NCI-H128 (cell line): ENCODE results near the gene DCAF5.
"Not testable (repeated sequence)": the region's sequence is repeated elsewhere in the genome, so short reads cannot be mapped to it uniquely, and the experiment has no call there.

Source experiments
- DNase-seq: peaks from one replicate; lab custom pipeline; 2025; ENCODE audit not compliant: unreplicated experiment; lab: John Stamatoyannopoulos, UW

DCAF5 gene, protein sequence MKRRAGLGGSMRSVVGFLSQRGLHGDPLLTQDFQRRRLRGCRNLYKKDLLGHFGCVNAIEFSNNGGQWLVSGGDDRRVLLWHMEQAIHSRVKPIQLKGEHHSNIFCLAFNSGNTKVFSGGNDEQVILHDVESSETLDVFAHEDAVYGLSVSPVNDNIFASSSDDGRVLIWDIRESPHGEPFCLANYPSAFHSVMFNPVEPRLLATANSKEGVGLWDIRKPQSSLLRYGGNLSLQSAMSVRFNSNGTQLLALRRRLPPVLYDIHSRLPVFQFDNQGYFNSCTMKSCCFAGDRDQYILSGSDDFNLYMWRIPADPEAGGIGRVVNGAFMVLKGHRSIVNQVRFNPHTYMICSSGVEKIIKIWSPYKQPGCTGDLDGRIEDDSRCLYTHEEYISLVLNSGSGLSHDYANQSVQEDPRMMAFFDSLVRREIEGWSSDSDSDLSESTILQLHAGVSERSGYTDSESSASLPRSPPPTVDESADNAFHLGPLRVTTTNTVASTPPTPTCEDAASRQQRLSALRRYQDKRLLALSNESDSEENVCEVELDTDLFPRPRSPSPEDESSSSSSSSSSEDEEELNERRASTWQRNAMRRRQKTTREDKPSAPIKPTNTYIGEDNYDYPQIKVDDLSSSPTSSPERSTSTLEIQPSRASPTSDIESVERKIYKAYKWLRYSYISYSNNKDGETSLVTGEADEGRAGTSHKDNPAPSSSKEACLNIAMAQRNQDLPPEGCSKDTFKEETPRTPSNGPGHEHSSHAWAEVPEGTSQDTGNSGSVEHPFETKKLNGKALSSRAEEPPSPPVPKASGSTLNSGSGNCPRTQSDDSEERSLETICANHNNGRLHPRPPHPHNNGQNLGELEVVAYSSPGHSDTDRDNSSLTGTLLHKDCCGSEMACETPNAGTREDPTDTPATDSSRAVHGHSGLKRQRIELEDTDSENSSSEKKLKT

GRCh38 chr14:69152902-69153151 lies at the start of gene DCAF5:
TSS of gene DCAF5 (minus strand) at chr14:69153119. CDS start at chr14:69152978, 141 bp downstream.
- peak; percentile 59 for DNase-seq

DNA sequence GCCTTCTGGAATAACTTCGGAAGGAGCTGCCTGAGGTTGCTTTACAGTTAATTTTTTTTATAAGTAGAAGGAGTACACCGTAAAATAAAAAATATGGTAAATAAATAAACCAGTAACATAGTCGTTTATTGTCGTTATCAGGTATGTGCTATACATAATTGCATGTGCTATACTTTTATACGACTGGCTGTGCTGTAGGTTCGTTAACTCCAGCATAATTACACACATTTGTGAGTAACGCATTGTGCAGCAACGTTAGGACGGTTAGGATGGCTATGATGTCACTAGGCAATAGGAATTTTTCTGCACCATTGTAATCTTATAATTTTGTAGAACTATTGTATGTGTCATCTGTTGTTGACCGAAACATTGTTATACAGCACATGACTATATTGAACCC lies 46.9 kb upstream of the DCAF5 start:
- DNase-seq: no peak

DNA sequence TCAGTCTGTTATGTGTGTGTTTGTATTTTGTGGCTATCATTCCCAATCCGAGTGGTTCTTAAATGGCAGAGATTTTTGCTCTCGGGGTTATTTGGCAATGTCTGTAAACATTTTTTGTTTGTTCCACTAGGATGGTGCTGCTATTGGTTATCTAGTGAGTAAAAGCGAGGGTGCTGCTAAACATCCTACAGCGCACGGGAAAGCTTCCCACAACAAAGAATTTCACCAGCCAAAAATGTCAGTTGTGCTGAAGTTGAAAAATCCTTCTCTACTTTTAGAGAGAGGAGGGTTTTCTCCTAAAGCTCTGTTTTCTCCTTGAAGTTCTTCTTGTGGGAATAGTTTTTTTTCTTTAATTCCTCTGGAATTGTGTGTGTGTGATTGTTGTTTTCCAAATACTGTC lies 40.8 kb upstream of the DCAF5 start:
- no peak for DNase-seq

DNA sequence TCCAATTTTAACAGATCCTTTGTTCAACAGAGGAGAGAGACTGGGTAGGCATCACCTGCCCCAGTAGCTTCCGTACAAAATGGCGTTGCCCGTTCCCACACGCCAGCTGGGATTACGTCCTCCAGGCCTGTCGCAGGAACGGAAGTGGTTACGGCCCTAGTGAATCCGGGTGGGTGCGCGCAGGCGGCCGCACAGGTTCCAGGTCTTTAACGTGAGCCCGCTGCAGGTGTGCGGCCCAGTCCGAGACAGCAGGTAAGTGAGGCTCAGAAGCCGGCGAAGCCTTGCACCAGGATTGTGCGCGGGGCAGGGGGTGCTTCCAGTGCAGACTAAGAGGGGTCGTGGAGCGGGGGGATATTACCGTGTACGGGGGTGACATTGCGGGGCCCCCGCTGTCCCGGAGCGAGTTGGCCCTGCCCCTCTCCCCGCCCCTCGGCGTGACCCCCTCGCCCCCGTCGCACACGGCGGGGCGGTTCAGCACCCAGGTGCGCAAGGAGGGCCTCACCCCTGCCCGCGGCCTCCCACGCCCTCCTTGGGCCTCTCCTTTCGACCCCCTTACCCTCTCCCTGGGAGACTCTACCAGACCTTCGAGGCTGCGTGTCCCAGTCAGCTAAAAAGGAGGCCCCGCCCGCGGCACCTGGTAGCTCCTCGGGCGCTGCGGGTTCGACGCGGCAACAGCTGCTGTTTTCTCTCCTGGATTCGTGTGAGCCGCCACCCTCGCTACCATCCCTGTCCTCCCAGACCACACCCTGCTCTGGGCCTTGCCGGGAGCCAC lies 38.6 kb upstream of the DCAF5 start, which contains the start of gene EXD2:
Gene EXD2 (plus strand): TSS at position 159 of the 772 bp plus-strand sequence. CDS start 17,973 bp downstream, outside the sequence.
- DNase-seq: peak; percentile 94

DNA sequence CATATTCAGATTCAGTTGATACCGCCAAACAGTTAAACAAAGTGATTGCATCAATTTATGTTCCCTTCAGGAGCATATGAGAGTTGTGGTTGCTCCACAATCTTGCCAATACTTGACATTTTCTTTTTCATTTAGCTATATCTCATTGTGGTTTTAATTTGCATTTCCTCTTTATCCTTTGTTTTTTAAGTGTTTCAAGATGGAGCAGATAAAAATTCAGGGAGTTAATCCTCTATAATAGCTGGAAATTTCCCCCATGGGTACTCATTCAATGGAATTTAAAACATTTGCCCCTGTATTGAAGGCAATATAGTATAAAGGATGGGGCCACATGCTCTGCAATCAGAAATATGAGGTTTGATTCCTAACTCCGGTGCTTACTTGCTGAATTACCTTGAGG lies 37.3 kb upstream of the DCAF5 start:
- DNase-seq: no peak

DNA sequence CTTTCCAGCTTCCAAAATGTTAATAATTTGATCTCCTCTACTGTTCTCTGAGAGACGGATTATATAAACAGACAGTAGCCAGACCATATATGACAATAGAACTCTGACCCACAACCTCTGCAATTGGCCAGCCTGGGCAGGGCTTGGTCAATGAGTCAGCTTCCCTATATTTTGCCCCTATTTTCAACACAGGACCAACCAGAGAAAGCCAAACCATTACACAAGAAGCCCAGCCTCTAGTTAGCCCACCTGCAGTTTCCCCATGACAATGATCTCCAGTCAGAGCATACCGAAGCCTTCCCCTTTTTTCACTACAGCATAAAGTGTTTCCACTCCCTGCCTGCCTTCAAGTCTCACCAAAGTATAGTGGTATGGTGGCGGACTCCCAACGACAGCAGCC lies 30.8 kb upstream of the DCAF5 start:
- no peak for DNase-seq

- not testable (repeated sequence) for DNase-seq
Observed at GRCh38 chr14:69182580-69182979, 29.7 kb upstream of the DCAF5 start.

DNA sequence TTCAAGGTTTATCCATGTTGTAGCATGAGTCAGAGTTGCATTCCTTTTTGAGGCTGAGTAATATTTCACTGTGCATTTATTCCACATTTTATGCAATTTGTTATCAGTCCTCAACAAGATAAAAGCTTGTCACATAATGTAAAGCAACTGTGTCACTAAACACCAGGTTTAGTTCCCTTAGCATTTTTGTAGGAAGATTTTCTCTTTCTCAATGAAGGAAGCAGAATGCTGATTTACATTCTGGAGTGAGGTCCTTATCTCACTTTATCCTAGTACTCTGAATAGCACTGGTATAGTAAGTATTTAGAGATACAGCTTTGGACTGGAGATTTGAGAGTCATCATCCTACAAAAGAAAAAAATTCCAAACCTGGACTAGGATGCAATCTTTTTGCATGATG lies 28.6 kb upstream of the DCAF5 start:
- no peak for DNase-seq

- no peak for DNase-seq
Observed at GRCh38 chr14:69175130-69175529, 22.2 kb upstream of the DCAF5 start.

- DNase-seq: no peak
Observed at GRCh38 chr14:69171569-69171968, 18.6 kb upstream of the DCAF5 start.

GRCh38 chr14:69170839-69171238 lies 17.9 kb upstream of the DCAF5 start:
- no peak for DNase-seq

GRCh38 chr14:69165787-69166186 lies 12.9 kb upstream of the DCAF5 start:
- DNase-seq: not testable (repeated sequence)

DNA sequence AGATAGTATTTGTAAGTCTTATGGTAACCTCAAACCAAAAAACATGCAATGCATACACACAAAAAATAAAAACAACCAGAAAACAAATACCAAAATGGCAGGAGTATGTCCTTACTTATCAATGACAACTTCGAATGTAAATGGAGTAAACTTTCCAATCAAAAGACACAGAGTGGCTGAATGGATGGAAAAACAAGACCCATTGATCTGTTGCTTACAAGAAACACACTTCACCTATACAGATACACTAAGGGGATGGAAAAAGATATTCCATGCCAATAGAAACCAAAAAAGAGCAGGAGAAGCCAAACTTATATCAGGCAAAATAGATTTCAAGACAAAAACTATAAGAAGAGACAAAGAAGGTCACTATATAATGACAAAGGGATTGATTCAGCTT lies 8.7 kb upstream of the DCAF5 start:
- no peak for DNase-seq

DNA sequence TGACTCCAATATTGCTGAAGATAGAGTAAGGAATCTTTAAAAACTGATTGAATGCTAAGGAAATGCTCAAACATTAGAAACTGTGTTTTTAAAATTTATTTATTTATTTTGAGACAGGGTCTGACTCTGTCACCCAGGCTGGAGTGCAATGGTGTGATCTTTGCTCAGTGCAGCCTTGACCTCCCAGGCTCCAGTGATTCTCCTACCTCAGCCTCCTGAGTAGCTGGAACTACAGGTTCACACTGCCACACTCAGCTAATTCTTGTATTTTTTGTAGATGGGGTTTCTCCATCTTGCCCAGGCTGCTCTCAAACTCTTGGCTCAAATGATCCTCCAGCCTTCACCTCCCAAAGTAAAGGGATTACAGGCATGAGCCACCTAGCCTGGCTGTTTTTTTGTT lies 3.3 kb upstream of the DCAF5 start:
- no peak for DNase-seq

GRCh38 chr14:69154779-69155178 lies 1.9 kb upstream of the DCAF5 start:
- DNase-seq: no peak

DNA sequence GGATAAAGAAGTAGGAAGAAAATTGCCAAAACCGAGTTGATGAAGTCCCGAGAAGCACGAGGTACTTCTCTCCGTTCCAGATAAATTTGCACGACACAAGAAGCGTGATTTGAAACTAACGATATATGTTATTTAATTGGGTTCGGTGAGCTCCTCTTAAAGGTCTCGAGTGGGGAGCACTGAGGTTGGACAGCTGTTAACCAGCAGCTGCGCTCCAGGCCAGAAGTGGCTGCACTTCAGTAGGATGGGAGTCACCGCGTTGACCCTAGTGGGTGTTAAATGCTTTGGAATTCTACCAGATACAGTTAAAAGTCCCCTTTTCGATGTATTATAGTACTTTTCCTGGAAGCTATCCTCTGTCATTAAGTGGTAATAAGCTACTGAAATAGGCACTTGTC lies 953 bp upstream of the DCAF5 start:
- no peak for DNase-seq

- no peak for DNase-seq
Observed at GRCh38 chr14:69153152-69153872, 393 bp upstream of the DCAF5 start.

DNA sequence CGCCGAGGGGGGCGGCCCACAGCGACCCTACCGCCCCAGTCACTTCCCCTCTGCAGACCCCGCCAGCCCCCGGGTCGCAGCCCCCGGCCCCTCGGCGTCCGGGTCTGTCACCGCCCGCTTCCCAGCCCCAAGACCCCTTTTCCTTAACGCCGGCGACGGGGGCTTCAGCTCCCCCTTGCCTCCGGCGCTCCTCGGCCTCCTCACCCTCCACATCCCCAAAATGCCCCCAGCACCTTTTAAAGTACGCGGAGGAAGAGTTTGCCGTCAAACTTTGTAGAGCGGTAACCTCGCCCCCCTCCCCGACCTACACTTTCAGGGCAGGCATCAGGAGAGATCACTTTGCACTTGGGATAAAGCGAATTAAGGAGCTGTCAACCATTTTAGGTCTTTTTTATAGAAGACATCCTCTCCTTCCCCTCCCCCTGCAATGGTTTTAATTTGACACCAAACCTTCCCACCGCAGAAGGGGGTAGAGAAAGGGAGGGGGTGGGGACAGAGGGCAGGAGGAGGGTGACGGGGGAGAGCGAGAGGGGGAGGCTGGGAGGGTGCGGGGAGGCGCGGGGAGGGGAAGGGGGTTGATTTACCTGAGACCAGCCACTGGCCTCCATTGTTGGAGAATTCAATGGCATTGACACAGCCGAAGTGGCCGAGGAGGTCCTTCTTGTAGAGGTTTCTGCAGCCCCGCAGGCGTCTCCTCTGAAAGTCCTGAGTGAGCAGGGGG lies 578 bp downstream of the DCAF5 start:
- DNase-seq: no peak

DNA sequence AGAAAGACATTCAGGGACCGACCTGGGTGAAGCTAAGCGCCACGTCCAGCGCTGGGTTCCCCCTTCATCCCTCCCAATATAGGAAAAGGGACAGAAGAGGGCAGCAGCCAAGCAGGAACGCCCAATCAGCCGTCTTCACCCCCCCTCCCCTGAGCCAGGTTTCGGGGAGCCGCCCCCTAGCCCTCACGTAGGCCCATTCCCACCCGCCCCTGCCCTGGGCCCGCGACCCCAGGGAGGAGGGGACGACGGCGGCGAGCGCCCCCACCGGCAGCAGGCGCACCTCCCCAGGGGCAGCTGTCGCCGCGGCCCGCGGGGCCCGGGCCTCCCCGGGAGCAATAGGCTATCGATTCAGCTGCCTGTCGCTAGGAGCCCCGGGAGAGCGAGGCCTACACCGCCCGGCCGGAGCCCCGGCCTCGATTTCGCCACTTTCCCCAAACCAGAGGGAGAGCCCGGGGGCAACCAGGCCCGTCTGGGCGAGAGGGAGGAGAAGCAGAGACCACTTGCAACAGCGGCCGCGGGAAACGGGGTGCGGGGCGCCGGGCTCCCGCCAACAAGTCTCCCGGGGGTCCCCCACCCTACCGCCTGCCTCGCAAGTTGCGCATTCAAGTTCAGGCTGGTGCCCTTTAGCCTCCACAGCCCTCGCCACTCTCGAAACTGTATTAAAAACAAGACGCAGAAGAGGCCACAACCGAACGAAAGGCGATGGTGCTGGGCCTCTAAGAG lies 1.3 kb downstream of the DCAF5 start:
- no peak for DNase-seq
